ENCODE measurements around the gene TLR7. TPM values are rescaled to one million over a fixed set of nuclear protein-coding genes. Genes with fewer than 3 reads are reported as not detected.
A peak's percentile ranks its signal among the peaks of the same experiment; 100 is the strongest.

Gene TLR7
- polyA plus RNA-seq, 2 of the 4 experiments (the other 2 are of a cell fraction) = not detected

GRCh38 chrX:12824944-12825343 is 41.9 kb upstream of the TLR7 start:
- ChIA-PET CTCF (interaction anchor here (1.0 to 1.8 kb wide), 4 partner anchors 10 to 821 kb away, joined by 3 to 6 read pairs (median 3); no protein-coding TSS in a partner anchor), POLR2A (no interaction called here)
- no peak for FAIRE-seq
- Histone ChIP-seq H3K4me1 (no peaks in the 10 kb centered on the region), H3K4me3 (no peak overlapping the region), H3K9me3 (no peaks in the 10 kb centered on the region), H3K4me2 (no peak overlapping the region), H3K27ac (no peak overlapping the region)
- peak in 1 of 2 experiments; percentile 14 for DNase-seq (ENCODE audit: low read depth in 1 of 2, low spot score in 1 of 2)
- WGBS (ENCODE audit: missing lambda C conversion rate) = 90% methylated on average over 9 of the region's 9 CpGs
- TF ChIP-seq RAD21 (conservative IDR thresholded peaks at IDR 0.05 in 1 of 2, IDR thresholded peaks at IDR 0.05 in 1 of 2) = peak in 1 of 2 experiments; percentile 27; a peak in 2 of 5 replicates
- no peak for TF ChIP-seq TP53 (CRISPR knock-in tag; IDR thresholded peaks at IDR 0.05)
- peak in 1 of 2 experiments; percentile 57; a peak in 2 of 6 replicates for ATAC-seq

- H3K9me3 ChIP-seq = no peaks in the 10 kb centered on the region
- ATAC-seq (no peak), FAIRE-seq (no peak), DNase-seq (ENCODE audit: low read depth in 1 of 2, low spot score in 1 of 2) (no peak)
- ChIA-PET CTCF (interaction anchor here (1.8 kb wide), 1 partner anchor 663 kb away, joined by 6 read pairs; no protein-coding TSS in a partner anchor), POLR2A (no interaction called here)
- TF ChIP-seq MAX (IDR thresholded peaks at IDR 0.05) = no peak
- no peak for TF ChIP-seq HOXA7 (CRISPR knock-in tag; IDR thresholded peaks at IDR 0.05)
- no peak for TF ChIP-seq HOXB13 (CRISPR knock-in tag; IDR thresholded peaks at IDR 0.05; ENCODE audit: low read depth)
- TF ChIP-seq HDAC2 (IDR thresholded peaks at IDR 0.05) = no peak
- TF ChIP-seq POLR2A (IDR thresholded peaks at IDR 0.05; ENCODE audit: low read length) = no peak
- TF ChIP-seq ATOH8 (CRISPR knock-in tag; IDR thresholded peaks at IDR 0.05; ENCODE audit: low read depth) = no peak
- TF ChIP-seq, protein P1, sequence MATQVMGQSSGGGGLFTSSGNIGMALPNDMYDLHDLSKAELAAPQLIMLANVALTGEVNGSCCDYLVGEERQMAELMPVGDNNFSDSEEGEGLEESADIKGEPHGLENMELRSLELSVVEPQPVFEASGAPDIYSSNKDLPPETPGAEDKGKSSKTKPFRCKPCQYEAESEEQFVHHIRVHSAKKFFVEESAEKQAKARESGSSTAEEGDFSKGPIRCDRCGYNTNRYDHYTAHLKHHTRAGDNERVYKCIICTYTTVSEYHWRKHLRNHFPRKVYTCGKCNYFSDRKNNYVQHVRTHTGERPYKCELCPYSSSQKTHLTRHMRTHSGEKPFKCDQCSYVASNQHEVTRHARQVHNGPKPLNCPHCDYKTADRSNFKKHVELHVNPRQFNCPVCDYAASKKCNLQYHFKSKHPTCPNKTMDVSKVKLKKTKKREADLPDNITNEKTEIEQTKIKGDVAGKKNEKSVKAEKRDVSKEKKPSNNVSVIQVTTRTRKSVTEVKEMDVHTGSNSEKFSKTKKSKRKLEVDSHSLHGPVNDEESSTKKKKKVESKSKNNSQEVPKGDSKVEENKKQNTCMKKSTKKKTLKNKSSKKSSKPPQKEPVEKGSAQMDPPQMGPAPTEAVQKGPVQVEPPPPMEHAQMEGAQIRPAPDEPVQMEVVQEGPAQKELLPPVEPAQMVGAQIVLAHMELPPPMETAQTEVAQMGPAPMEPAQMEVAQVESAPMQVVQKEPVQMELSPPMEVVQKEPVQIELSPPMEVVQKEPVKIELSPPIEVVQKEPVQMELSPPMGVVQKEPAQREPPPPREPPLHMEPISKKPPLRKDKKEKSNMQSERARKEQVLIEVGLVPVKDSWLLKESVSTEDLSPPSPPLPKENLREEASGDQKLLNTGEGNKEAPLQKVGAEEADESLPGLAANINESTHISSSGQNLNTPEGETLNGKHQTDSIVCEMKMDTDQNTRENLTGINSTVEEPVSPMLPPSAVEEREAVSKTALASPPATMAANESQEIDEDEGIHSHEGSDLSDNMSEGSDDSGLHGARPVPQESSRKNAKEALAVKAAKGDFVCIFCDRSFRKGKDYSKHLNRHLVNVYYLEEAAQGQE (IDR thresholded peaks at IDR 0.05) = no peak
- no peak for TF ChIP-seq E2F6 (IDR thresholded peaks at IDR 0.05; ENCODE audit: borderline replicate concordance, low read depth)
- TF ChIP-seq EHF (CRISPR knock-in tag; IDR thresholded peaks at IDR 0.05) = no peak
- no peak for TF ChIP-seq ZNF302 (CRISPR knock-in tag; IDR thresholded peaks at IDR 0.05)
- no peak for TF ChIP-seq CHD2 (IDR thresholded peaks at IDR 0.05; ENCODE audit: low read length, partially characterized antibody)
- TF ChIP-seq ESRRA (IDR thresholded peaks at IDR 0.05; ENCODE audit: borderline replicate concordance, low read length) = no peak
- no peak for TF ChIP-seq POLR2AphosphoS2 (conservative IDR thresholded peaks at IDR 0.05; ENCODE audit: low read length)
- TF ChIP-seq BHLHE40 (IDR thresholded peaks at IDR 0.05; ENCODE audit: low read depth, low read length) = no peak
- TF ChIP-seq NR3C1 (IDR thresholded peaks at IDR 0.05) = no peak
- no peak for TF ChIP-seq EP300 (IDR thresholded peaks at IDR 0.05)
- H3K4me3 ChIP-seq = no peak overlapping the region
- WGBS (ENCODE audit: missing lambda C conversion rate) = 94% methylated on average over 8 of the region's 8 CpGs
- H3K4me2 ChIP-seq = no peak overlapping the region
- no peak overlapping the region for H3K27ac ChIP-seq
- no peaks in the 10 kb centered on the region for H3K4me1 ChIP-seq
Observed at GRCh38 chrX:12825801-12826200, 41.1 kb upstream of the TLR7 start.

DNA sequence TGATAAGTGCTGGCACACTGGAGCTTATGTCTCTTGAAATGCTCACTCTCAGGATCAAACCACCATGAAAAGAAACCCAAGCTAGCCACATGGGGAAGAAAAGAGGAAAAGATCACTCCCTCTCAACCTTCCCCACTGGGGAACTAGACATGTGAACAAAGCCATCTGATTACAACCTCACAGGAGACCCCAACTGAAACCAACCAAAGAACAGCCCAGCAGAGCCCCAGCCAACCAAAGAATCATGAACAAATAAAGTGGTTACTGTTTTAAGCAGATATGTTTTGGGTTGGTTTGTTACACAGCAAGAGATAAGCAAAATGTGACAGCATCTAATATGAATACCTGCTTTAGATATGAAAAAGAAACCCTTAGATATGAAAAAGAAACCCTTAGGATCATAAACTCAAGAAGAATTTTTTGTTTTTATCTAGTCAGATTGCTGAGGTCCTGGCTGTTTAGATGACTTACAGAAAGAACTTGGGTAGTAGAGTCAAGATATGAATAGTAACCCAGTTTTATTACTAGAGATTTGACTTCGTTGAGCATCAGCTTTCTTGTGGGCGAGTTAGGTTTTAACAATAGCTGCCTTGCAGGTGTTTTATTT is 23.7 kb upstream of the TLR7 start:
- POLR2A ChIA-PET = no interaction called here
- Histone ChIP-seq H3K4me2 (no peak overlapping the region), H3K9me3 (peaks cover 4% of the 10 kb centered on the region; the same call in 1 of the 3 replicates), H3K4me1 (no peaks in the 10 kb centered on the region), H3K4me3 (no peak overlapping the region), H3K27ac (no peak overlapping the region)
- no peak for FAIRE-seq
- DNase-seq (ENCODE audit: low read depth in 1 of 2, low spot score in 1 of 2) = no peak
- CTCF ChIA-PET = no interaction called here
- no peak for TF ChIP-seq HOXA7 (CRISPR knock-in tag; IDR thresholded peaks at IDR 0.05)
- no peak for ATAC-seq
- 8% methylated on average over 2 of the region's 2 CpGs for WGBS (ENCODE audit: missing lambda C conversion rate)

Data from A549 (cell line).